Activated CD8-positive, alpha-beta T cell treated with anti-CD3 and anti-CD28 coated beads, Interleukin-2, amount 10 ng/mL, durations not matched to agents 7 days and 5 days (primary cell): ENCODE data around the gene PCED1A. TPM values are rescaled to one million over a fixed set of nuclear protein-coding genes. Genes with fewer than 3 reads are reported as not detected.
A peak's percentile ranks its signal among the peaks of the same experiment; 100 is the strongest.
"Not testable (repeated sequence)": the region's sequence is repeated elsewhere in the genome, so short reads cannot be mapped to it uniquely, and the experiment has no call there.

ENCODE experiments used
- ATAC-seq: fragments of 150-1000 bp; cut with Tn5 transposase; one replicate; pipeline ENCODE4 v1.10.0; 2021; ENCODE audit warnings: moderate library complexity
- CTCF ChIA-PET: fragments of 350-600 bp; sonication (Branson Sonifier 250); formaldehyde crosslinking; loops from one replicate; lab custom pipeline; 2021; ENCODE audit warnings: antibody characterized with exemption; lab: Charles Lee
- POLR2A ChIA-PET: fragments of 350-600 bp; sonication (Branson Sonifier 250); formaldehyde crosslinking; loops from one replicate; lab custom pipeline; 2021; ENCODE audit warnings: antibody characterized with exemption; lab: Charles Lee
- DNase-seq: peaks from one replicate; pipeline ENCODE4 v3.0.0-alpha.2; 2020
- H3K27ac Mint-ChIP-seq: one replicate; pipeline ENCODE4 v1.8.0; 2021; ENCODE audit warnings: mild to moderate bottlenecking, mixed read lengths
- H3K27me3 Mint-ChIP-seq: one replicate; pipeline ENCODE4 v1.8.0; 2021; ENCODE audit warnings: low read depth, mixed read lengths
- H3K36me3 Mint-ChIP-seq: one replicate; pipeline ENCODE4 v1.8.0; 2021; ENCODE audit warnings: low read depth, mixed read lengths
- H3K4me1 Mint-ChIP-seq: one replicate; pipeline ENCODE4 v1.8.0; 2021; ENCODE audit warnings: low read depth, mixed read lengths
- H3K4me3 Mint-ChIP-seq: one replicate; pipeline ENCODE4 v1.8.0; 2021; ENCODE audit warnings: mild to moderate bottlenecking, mixed read lengths
- H3K9me3 Mint-ChIP-seq: one replicate; pipeline ENCODE4 v1.8.0; 2022; ENCODE audit warnings: mixed read lengths; ENCODE audit not compliant: insufficient read depth
- total RNA-seq, 2 experiments: library from RNA; stranded (reverse); gene quantifications; one replicate each; pipeline ENCODE4 v1.2.3, GENCODE V29; 2021

Gene PCED1A
- total RNA-seq, 2 experiments from 2014 or later: 17.3 to 17.9 TPM

DNA sequence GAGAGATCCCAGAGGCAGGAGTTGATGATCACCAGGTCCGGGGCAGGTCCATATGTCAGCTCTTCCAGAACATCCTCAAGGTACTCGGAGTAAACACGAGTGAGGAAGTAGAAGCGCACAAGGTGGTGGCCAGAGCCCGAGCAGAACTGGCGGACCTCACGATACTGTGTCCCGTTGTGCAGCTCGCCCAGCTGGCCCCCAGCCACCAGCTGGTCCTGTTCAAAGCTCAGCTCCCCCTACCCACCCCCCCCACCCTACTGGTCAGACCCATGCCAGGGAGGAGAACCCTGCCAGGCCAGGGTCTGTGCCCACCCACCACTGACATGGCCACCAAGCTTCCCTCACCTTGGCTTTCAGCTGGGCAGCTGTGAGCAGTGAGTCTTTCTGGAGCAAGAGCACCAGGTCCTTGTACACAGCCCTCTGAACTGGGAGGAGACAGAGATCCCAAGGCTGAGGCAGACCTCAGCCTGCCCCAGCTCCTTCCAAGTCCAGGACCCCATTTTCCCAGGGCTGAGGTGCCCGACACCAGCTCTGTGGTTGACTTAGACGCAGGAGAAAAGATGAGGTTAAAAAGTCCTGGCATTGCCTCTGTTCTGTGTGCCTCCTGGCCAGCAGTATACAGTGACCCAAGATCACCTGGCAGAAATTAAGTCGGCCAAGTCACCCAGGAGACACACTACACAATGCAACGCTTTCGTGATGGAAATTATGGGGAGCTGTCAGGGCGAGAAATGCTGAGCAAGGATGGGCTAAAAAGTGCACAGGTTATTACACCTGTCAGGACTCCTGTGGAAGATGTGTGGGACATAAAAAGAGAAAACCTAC lies 1.4 kb downstream of the PCED1A start:
- H3K4me3 Mint-ChIP-seq: peak overlapping the region; percentile 69
- H3K27me3 Mint-ChIP-seq: peaks cover 2% of the 10 kb centered on the region
- no peaks in the 10 kb centered on the region for H3K9me3 Mint-ChIP-seq
- DNase-seq (no peak), ATAC-seq (no peak)
- H3K27ac Mint-ChIP-seq: peak overlapping the region; percentile 88
- peaks cover 7% of the 10 kb centered on the region for H3K36me3 Mint-ChIP-seq
- POLR2A ChIA-PET: interaction anchor here (0.5 to 2.6 kb wide), 8 partner anchors 13 to 151 kb away, joined by 3 to 9 read pairs (median 4); partner anchors contain the start of gene PTPRA
- H3K4me1 Mint-ChIP-seq: peaks cover 10% of the 10 kb centered on the region
- CTCF ChIA-PET: no interaction called here

DNA sequence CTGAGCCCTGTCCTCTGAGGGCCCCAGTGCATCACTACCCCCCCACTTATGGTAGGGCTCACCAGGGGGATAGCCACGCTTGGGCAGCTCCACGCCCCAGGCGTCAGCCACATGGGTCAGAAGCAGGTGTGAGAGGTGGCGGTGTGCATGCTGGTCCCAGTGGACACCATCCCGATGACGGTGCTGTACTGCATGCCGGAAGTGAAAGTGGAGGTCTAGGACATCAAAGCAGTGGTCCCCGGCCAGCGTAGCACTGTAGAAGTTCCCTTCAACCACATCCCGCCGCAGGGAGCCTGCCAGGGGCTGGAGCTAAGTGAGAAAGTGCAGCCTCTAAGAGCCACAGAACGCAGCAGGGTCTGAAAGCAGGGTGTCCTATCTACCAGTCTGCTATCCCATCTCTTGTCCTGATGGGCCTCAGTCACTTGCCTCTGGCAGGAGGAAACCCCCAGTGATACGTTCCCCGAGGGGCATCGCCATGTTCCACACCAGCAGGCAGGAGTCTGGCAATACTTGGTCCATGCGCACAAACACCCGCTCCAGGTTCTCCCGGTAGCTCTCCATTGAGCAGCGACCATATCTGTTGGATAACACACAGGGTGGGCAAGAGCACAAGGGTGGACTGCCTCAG lies 2.2 kb downstream of the PCED1A start:
- CTCF ChIA-PET: interaction anchor here (0.8 kb wide), 1 partner anchor 150 kb away, joined by 3 read pairs; no protein-coding TSS in a partner anchor
- H3K9me3 Mint-ChIP-seq: no peaks in the 10 kb centered on the region
- peaks cover 6% of the 10 kb centered on the region for H3K36me3 Mint-ChIP-seq
- POLR2A ChIA-PET: interaction anchor here (1.8 kb wide), 1 partner anchor 35 kb away, joined by 4 read pairs; the partner anchor contains the start of gene PTPRA
- no peak for ATAC-seq
- peak overlapping the region; percentile 36 for H3K27ac Mint-ChIP-seq
- H3K4me3 Mint-ChIP-seq: no peak overlapping the region
- no peak for DNase-seq
- H3K4me1 Mint-ChIP-seq: peaks cover 10% of the 10 kb centered on the region
- peaks cover 2% of the 10 kb centered on the region for H3K27me3 Mint-ChIP-seq

DNA sequence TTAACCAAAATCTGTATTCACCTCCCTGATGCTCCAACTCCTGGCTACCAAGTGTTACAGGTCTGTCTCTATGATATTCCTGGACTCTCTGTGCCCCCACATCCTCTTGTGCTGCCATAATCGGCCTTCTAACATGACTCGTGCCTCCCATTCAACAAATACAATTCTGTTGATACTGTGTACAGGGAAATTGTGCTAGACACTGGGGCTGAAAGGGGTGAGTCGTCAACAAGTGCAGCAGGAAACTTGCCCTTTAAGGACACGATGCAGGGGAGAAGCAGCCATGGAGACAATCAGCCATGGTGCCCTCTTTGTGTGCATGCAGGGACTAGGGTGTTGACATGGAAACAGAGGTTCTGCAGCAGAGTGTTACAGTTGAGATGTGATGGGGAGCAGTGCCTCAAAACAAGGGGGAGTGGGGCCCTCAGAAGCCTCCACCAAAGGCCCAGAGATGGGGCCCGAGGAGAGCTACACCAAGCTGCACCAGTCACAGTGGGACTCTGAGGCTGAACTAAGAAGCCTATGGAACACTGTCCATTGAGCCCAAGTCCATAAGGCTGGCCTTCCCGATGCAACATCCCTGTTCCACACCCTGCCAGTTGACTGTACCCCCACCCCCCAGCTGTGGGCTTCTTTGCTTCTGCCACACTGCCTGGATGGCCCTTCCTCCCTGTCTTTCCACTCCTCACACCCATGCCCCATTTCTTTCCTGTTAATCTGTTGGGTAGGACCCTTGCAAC lies 3.1 kb downstream of the PCED1A start:
- no peak overlapping the region for H3K4me3 Mint-ChIP-seq
- H3K9me3 Mint-ChIP-seq: no peaks in the 10 kb centered on the region
- DNase-seq (no peak), ATAC-seq (no peak)
- ChIA-PET CTCF (interaction anchor here (0.8 kb wide), 1 partner anchor 149 kb away, joined by 3 read pairs; no protein-coding TSS in a partner anchor), POLR2A (interaction anchor here (1.8 kb wide), 1 partner anchor 36 kb away, joined by 4 read pairs; the partner anchor contains the start of gene PTPRA)
- no peak overlapping the region for H3K27ac Mint-ChIP-seq
- peaks cover 2% of the 10 kb centered on the region for H3K27me3 Mint-ChIP-seq
- H3K4me1 Mint-ChIP-seq: peaks cover 10% of the 10 kb centered on the region
- peaks cover 4% of the 10 kb centered on the region for H3K36me3 Mint-ChIP-seq

DNA sequence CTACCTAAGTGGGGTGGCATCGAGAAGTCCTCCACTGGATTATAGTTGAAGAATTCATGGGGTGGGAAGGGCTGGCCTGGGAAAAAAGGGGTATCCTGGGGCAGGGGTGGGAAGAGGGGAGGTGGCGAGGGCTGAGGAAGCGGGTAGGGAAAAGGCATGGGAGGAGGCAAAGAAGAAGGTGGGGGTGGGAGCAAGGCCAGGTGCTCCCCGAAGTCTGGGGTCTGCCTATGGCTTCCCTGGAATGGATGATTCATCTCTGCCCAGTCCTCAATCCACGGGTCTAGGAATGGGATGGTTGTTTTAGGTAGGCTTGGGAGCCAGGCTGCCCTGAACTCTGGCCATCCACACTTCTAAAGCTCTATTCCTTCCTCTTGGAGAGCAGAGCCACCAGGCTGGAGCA lies 4.4 kb downstream of the PCED1A start:
- DNase-seq: peak; percentile 16
- POLR2A ChIA-PET: no interaction called here
- Mint-ChIP-seq H3K4me1 (peaks cover 9% of the 10 kb centered on the region), H3K36me3 (peaks cover 4% of the 10 kb centered on the region), H3K27me3 (peaks cover 2% of the 10 kb centered on the region), H3K4me3 (no peak overlapping the region), H3K9me3 (no peaks in the 10 kb centered on the region), H3K27ac (no peak overlapping the region)
- CTCF ChIA-PET: interaction anchor here (1.2 to 1.5 kb wide), 2 partner anchors 10 to 148 kb away, joined by 3 to 5 read pairs; no protein-coding TSS in a partner anchor
- no peak for ATAC-seq

DNA sequence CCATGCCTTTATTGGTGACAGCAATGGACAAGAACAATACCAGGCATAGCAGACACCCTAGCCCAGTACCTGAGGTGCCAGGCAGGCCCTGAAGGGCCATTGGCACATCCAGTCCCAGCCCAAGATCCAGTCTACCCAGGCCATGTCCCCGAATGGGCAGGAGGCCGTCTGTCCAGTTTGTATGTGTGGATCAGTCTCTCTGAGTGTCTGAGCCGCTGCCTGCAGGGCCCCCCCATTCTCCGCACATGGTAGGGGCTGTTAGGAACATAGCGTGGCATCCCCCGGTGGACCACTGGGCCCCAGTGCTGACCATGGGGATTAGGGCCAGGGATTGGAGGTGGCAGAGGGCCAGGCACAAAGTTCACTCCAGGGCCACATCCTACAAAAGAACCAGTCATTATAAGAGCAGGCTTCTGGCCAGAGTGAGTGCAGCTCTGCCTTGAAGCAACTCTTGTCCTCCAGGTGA lies 5.1 kb downstream of the PCED1A start:
- Mint-ChIP-seq H3K4me3 (no peak overlapping the region), H3K27me3 (peaks cover 2% of the 10 kb centered on the region), H3K27ac (no peak overlapping the region), H3K36me3 (peaks cover 4% of the 10 kb centered on the region), H3K4me1 (peaks cover 9% of the 10 kb centered on the region), H3K9me3 (no peaks in the 10 kb centered on the region)
- DNase-seq (no peak), ATAC-seq (no peak)
- POLR2A ChIA-PET: no interaction called here
- CTCF ChIA-PET: interaction anchor here (1.5 kb wide), 1 partner anchor 147 kb away, joined by 5 read pairs; no protein-coding TSS in a partner anchor

DNA sequence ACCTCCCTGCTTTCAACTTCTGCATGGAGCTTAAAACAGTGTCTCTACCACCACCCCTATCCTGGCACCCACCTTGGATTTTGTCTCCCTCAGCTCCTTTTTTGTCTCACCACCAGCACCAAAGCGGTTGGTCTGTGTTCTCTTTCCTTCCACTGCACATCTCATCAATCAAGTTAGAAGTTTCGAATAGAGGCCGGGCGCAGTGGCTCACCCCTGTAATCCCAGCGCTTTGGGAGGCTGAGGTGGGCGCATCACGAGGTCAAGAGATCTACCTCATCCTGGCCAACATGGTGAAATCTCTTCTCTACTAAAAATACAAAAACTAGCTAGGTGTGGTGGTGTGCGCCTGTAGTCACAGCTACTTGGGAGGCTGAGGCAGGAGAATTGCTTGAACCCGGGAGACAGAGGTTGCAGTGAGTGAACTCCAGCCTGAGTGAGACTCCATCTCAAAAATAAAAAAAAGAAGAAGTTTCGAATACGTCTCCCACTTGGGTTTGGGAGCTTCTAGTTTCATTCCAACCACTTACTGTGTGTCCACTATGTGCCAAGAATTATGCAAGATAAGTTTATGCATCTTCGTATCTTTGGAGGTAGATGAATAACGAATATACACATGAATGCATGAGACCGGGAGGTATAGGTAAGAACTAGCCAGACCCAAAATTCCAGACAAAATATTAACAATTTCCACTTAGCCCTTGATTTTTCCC lies 5.9 kb downstream of the PCED1A start:
- ChIA-PET CTCF (interaction anchor here (1.0 to 1.3 kb wide), 2 partner anchors 12 to 149 kb away, joined by 3 to 4 read pairs; no protein-coding TSS in a partner anchor), POLR2A (interaction anchor here (0.7 kb wide), 1 partner anchor 76 kb away, joined by 3 read pairs; no protein-coding TSS in a partner anchor)
- Mint-ChIP-seq H3K36me3 (peaks cover 3% of the 10 kb centered on the region), H3K9me3 (no peaks in the 10 kb centered on the region), H3K4me1 (peaks cover 9% of the 10 kb centered on the region), H3K4me3 (no peak overlapping the region), H3K27me3 (peaks cover 9% of the 10 kb centered on the region), H3K27ac (no peak overlapping the region)
- no peak for ATAC-seq
- no peak for DNase-seq

DNA sequence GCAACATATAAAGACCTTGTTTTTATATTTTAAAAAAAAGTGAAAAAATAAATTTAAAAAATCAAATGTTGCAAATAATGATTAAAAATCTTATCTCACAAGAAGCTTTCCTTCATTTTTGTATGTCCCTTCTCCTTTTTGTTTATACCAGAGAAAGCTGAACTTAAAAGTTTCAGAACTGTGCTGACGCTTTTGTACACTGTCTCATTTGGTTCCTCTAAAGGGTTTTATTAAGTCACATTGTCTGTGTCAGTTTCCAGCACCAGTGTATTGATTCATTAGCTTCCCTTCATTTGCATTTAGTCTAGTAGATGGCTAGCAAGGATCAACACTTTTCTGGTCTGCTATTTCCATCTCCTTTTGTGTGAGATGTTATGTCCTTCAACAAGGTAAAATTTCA lies 6.7 kb downstream of the PCED1A start:
- DNase-seq: no peak
- POLR2A ChIA-PET: no interaction called here

DNA sequence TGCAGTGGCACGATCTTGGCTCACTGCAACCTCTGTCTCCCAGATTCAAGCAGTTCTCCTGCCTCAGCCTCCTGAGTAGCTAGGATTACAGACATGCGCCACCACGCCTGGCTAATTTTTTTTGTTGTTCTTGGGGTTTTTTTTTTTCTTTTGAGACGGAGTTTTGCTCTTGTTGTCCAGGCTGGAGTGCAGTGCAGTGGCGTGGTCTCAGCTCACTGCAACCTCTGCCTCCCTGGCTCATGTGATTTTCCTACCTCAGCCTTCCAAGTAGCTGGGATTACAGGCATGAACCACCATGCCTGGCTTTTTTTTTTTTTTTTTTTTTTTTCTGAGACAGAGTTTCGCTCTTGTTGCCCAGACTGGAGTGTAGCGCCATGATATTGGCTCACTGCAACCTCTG lies 9.2 kb downstream of the PCED1A start:
- POLR2A ChIA-PET, H3K9me3 Mint-ChIP-seq, H3K27ac Mint-ChIP-seq, H3K36me3 Mint-ChIP-seq, ATAC-seq, DNase-seq, H3K4me3 Mint-ChIP-seq: not testable (repeated sequence)
- CTCF ChIA-PET: interaction anchor here (1.5 kb wide), 1 partner anchor 9 kb away, joined by 6 read pairs; no protein-coding TSS in a partner anchor
- H3K4me1 Mint-ChIP-seq: peaks cover 14% of the 10 kb centered on the region
- H3K27me3 Mint-ChIP-seq: peaks cover 34% of the 10 kb centered on the region

More for the DNA sequence above, 6.7 kb downstream of the PCED1A start:
- Mint-ChIP-seq H3K27me3 (peaks cover 14% of the 10 kb centered on the region), H3K36me3 (no peaks in the 10 kb centered on the region), H3K4me1 (peaks cover 3% of the 10 kb centered on the region), H3K4me3 (no peak overlapping the region), H3K27ac (no peak overlapping the region), H3K9me3 (no peaks in the 10 kb centered on the region)
- ATAC-seq: no peak
- CTCF ChIA-PET: interaction anchor here (1.0 to 1.3 kb wide), 2 partner anchors 12 to 149 kb away, joined by 3 to 4 read pairs; no protein-coding TSS in a partner anchor

DNA sequence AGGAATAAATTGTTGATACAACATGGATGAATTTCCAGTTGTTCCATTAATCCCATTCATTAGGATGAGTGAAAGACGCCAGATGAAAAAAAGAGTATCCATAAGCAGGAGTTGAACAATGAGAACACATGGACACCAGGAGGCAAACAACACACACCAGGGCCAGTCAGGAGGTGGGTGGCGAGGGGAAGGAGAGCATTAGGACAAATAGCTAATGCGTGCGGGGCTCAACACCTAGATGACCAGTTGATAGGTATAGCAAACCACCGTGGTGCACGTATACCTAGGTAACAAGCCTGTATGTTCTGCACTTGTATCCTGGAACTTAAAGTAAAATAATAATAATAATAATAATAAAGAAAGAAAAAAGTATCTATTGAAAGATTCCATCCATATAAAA lies 11.1 kb downstream of the PCED1A start:
- Mint-ChIP-seq H3K4me3 (no peak overlapping the region), H3K9me3 (no peaks in the 10 kb centered on the region), H3K4me1 (peaks cover 19% of the 10 kb centered on the region), H3K27ac (no peak overlapping the region), H3K36me3 (no peaks in the 10 kb centered on the region), H3K27me3 (peaks cover 37% of the 10 kb centered on the region)
- no peak for ATAC-seq
- CTCF ChIA-PET: no interaction called here
- POLR2A ChIA-PET: no interaction called here
- DNase-seq: no peak

DNA sequence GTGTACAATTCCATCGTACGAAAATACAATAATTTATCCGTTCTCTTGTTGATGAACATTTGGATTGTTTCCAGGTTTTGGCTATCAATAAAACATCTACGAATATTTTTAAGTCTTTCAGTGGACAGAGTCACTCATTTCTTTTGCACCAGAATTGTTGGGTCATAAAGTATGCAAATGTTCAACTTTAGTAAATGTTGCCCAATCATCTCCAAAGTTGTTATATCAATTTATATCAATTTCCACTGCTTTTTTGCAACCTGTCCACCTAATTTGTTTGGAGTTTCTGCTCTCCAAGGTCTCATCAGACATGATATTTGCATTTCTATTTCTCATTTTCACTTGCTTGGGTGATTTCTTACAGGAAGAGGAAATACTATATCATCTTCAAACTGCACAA lies 13.8 kb downstream of the PCED1A start:
- ATAC-seq: no peak
- peaks cover 38% of the 10 kb centered on the region for H3K27me3 Mint-ChIP-seq
- CTCF ChIA-PET: interaction anchor here (1.4 kb wide), 1 partner anchor 10 kb away, joined by 3 read pairs; no protein-coding TSS in a partner anchor

More for the DNA sequence above, 13.8 kb downstream of the PCED1A start:
- Mint-ChIP-seq H3K36me3 (no peaks in the 10 kb centered on the region), H3K9me3 (no peaks in the 10 kb centered on the region), H3K4me3 (no peak overlapping the region), H3K27ac (no peak overlapping the region), H3K4me1 (peaks cover 22% of the 10 kb centered on the region)
- POLR2A ChIA-PET: no interaction called here
- no peak for DNase-seq
